Measurements from ENCODE around the gene ANO5.
"Not testable (repeated sequence)": the region's sequence is repeated elsewhere in the genome, so short reads cannot be mapped to it uniquely, and the experiment has no call there.

Gene ANO5

DNA sequence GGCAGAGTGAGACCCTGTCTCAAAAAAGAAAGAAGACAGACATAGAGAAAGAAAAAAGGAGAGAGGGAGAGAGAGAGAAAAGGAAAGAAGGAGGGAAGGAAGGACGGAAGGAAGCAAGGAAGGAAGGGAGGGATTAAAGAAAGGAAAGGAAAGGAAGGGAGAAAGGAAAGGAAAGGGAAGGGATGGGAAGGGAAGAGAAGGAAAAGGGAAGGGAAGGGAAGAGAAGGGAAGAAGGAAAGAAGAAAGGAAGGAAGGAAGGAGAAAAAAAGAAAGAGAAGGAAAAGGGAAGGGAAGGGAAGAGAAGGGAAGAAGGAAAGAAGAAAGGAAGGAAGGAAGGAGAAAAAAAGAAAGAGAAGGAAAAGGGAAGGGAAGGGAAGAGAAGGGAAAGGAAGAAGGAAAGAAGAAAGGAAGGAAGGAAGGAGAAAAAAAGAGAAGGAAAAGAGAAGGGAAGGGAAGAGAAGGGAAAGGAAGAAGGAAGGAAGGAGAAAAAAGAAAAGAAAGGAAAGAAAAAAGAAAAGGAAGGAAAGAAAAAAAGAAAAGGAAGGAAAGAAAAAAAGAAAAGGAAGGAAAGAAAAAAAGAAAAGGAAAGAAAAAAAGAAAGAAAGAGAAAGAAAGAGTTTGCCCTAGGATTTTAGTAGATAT, 76.2 kb downstream of the ANO5 start:
- POLR2A ChIA-PET; H3K4me3 ChIP-seq (ENCODE audit: low read depth, low read length); H3K36me3 ChIP-seq (ENCODE audit: control insufficient read depth in 2 of 2, insufficient read depth in 1 of 2, low read length in 2 of 2); H3K27ac ChIP-seq (ENCODE audit: extremely low read depth, low read depth, low read length); H3K9me3 ChIP-seq (ENCODE audit: control insufficient read depth, insufficient read depth, low read depth, low read length); H3K4me1 ChIP-seq (ENCODE audit: control insufficient read depth, insufficient read depth, low read length): not testable (repeated sequence)
- CTCF ChIA-PET, result interaction anchor here (0.6 kb wide), 1 partner anchor 35 kb away, joined by 4 read pairs; no protein-coding TSS in a partner anchor
- TF ChIP-seq PRDM1 (tag by site-specific recombination; IDR thresholded peaks at IDR 0.05) (peak; percentile 94), ZNF366 (tag by site-specific recombination; conservative IDR thresholded peaks at IDR 0.05) (peak; percentile 43; the same call in 1 of the 2 replicates)

DNA sequence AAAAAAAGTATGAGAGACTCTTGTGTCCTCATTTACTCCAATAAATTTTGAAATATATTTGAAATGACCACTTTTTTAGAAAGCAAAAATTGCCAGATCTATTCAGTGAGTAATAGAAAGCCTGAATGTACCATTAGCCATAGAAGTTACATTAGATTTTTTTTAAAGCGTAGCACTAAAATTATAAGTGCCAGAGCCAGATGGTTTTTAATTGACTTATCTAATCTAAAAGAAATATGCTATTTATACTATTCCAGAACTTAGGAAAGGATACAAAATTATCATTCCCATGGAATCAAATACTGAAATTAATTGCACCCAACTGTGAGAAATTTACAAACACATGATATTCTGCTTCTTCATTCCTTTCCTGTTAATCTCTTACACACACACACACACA, 80.9 kb downstream of the ANO5 start:
- no peak for TF ChIP-seq ZNF670 (tag by site-specific recombination; IDR thresholded peaks at IDR 0.05; ENCODE audit: low read depth)
- no peak for TF ChIP-seq ZNF211 (tag by site-specific recombination; IDR thresholded peaks at IDR 0.05; ENCODE audit: low read depth)
- TF ChIP-seq ZNF664 (tag by site-specific recombination; IDR thresholded peaks at IDR 0.05), result no peak
- TF ChIP-seq ZNF792 (tag by site-specific recombination; IDR thresholded peaks at IDR 0.05), result no peak
- no peak for TF ChIP-seq ZFP69B (tag by site-specific recombination; IDR thresholded peaks at IDR 0.05)
- no peak for TF ChIP-seq SCRT1 (tag by site-specific recombination; IDR thresholded peaks at IDR 0.05; ENCODE audit: borderline replicate concordance)
- TF ChIP-seq KLF10 (tag by site-specific recombination; IDR thresholded peaks at IDR 0.05), result no peak
- TF ChIP-seq, protein P1, sequence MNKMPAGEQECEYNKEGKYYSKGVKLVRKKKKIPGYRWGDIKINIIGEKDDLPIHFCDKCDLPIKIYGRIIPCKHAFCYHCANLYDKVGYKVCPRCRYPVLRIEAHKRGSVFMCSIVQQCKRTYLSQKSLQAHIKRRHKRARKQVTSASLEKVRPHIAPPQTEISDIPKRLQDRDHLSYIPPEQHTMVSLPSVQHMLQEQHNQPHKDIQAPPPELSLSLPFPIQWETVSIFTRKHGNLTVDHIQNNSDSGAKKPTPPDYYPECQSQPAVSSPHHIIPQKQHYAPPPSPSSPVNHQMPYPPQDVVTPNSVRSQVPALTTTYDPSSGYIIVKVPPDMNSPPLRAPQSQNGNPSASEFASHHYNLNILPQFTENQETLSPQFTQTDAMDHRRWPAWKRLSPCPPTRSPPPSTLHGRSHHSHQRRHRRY (tag by site-specific recombination; IDR thresholded peaks at IDR 0.05), result no peak
- TF ChIP-seq ZNF596 (tag by site-specific recombination; IDR thresholded peaks at IDR 0.05), result no peak
- TF ChIP-seq, protein P2, sequence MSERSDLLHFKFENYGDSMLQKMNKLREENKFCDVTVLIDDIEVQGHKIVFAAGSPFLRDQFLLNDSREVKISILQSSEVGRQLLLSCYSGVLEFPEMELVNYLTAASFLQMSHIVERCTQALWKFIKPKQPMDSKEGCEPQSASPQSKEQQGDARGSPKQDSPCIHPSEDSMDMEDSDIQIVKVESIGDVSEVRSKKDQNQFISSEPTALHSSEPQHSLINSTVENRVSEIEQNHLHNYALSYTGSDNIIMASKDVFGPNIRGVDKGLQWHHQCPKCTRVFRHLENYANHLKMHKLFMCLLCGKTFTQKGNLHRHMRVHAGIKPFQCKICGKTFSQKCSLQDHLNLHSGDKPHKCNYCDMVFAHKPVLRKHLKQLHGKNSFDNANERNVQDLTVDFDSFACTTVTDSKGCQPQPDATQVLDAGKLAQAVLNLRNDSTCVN (tag by site-specific recombination; optimal IDR thresholded peaks at IDR 0.05), result no peak
- no peak for TF ChIP-seq KLF8 (tag by site-specific recombination; IDR thresholded peaks at IDR 0.05)
- no peak for TF ChIP-seq ZNF416 (tag by site-specific recombination; IDR thresholded peaks at IDR 0.05)
- TF ChIP-seq SCRT2 (tag by site-specific recombination; IDR thresholded peaks at IDR 0.05), result no peak
- no peak for TF ChIP-seq ZNF423 (tag by site-specific recombination; IDR thresholded peaks at IDR 0.05)
- no peak for TF ChIP-seq ZNF830 (tag by site-specific recombination; IDR thresholded peaks at IDR 0.05; ENCODE audit: low read depth)
- no peak overlapping the region for H3K4me3 ChIP-seq (ENCODE audit: low read depth, low read length)
- H3K9me3 ChIP-seq (ENCODE audit: control insufficient read depth, insufficient read depth, low read depth, low read length), result no peaks in the 10 kb centered on the region
- ChIA-PET CTCF (interaction anchor here (0.6 to 0.8 kb wide), 3 partner anchors 23 to 105 kb away, joined by 4 to 6 read pairs (median 4); no protein-coding TSS in a partner anchor), POLR2A (no interaction called here)
- peaks cover 0 to 7% of the 10 kb centered on the region in 2 experiments; a peak in 1 of 3 replicates for H3K36me3 ChIP-seq (ENCODE audit: control insufficient read depth in 2 of 2, insufficient read depth in 1 of 2, low read length in 2 of 2)
- H3K4me1 ChIP-seq (ENCODE audit: control insufficient read depth, insufficient read depth, low read length), result no peaks in the 10 kb centered on the region
- no peak overlapping the region for H3K27ac ChIP-seq (ENCODE audit: extremely low read depth, low read depth, low read length)

DNA sequence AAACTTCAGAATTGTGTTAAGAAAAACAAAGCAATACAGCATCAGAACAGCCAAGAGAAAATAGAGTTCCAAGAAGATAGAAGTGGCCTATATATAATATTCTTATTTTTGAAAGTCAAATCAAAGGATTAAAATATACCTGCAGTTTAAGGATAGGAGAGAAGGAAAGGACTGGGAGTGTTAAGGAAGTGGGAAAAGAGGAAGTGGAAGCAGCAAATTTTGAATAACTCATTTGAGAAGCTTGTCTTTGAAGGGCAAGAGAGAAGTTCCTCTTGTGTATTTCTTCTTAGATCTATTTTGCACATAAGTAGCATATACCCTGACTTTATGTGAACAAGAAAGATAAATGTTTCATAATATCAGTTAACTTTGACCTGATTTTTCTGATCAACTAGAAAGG, 82.7 kb downstream of the ANO5 start:
- Histone ChIP-seq H3K27ac (ENCODE audit: extremely low read depth, low read depth, low read length) (no peak overlapping the region), H3K4me3 (ENCODE audit: low read depth, low read length) (no peak overlapping the region), H3K36me3 (ENCODE audit: control insufficient read depth in 2 of 2, insufficient read depth in 1 of 2, low read length in 2 of 2) (peaks cover 0 to 1% of the 10 kb centered on the region in 2 experiments; a peak in 1 of 3 replicates), H3K9me3 (ENCODE audit: control insufficient read depth, insufficient read depth, low read depth, low read length) (no peaks in the 10 kb centered on the region), H3K4me1 (ENCODE audit: control insufficient read depth, insufficient read depth, low read length) (no peaks in the 10 kb centered on the region)
- ChIA-PET CTCF (interaction anchor here (0.7 kb wide), 1 partner anchor 212 kb away, joined by 3 read pairs; no protein-coding TSS in a partner anchor), POLR2A (no interaction called here)
- TF ChIP-seq ZNF155 (tag by site-specific recombination; IDR thresholded peaks at IDR 0.05) (no peak), MEIS1 (CRISPR knock-in tag; IDR thresholded peaks at IDR 0.05; ENCODE audit: borderline replicate concordance) (no peak), HOXA7 (CRISPR knock-in tag; IDR thresholded peaks at IDR 0.05; ENCODE audit: borderline replicate concordance) (no peak)
- TF ChIP-seq, protein P3, sequence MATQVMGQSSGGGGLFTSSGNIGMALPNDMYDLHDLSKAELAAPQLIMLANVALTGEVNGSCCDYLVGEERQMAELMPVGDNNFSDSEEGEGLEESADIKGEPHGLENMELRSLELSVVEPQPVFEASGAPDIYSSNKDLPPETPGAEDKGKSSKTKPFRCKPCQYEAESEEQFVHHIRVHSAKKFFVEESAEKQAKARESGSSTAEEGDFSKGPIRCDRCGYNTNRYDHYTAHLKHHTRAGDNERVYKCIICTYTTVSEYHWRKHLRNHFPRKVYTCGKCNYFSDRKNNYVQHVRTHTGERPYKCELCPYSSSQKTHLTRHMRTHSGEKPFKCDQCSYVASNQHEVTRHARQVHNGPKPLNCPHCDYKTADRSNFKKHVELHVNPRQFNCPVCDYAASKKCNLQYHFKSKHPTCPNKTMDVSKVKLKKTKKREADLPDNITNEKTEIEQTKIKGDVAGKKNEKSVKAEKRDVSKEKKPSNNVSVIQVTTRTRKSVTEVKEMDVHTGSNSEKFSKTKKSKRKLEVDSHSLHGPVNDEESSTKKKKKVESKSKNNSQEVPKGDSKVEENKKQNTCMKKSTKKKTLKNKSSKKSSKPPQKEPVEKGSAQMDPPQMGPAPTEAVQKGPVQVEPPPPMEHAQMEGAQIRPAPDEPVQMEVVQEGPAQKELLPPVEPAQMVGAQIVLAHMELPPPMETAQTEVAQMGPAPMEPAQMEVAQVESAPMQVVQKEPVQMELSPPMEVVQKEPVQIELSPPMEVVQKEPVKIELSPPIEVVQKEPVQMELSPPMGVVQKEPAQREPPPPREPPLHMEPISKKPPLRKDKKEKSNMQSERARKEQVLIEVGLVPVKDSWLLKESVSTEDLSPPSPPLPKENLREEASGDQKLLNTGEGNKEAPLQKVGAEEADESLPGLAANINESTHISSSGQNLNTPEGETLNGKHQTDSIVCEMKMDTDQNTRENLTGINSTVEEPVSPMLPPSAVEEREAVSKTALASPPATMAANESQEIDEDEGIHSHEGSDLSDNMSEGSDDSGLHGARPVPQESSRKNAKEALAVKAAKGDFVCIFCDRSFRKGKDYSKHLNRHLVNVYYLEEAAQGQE (tag by site-specific recombination; IDR thresholded peaks at IDR 0.05), result no peak
- TF ChIP-seq, protein P4, sequence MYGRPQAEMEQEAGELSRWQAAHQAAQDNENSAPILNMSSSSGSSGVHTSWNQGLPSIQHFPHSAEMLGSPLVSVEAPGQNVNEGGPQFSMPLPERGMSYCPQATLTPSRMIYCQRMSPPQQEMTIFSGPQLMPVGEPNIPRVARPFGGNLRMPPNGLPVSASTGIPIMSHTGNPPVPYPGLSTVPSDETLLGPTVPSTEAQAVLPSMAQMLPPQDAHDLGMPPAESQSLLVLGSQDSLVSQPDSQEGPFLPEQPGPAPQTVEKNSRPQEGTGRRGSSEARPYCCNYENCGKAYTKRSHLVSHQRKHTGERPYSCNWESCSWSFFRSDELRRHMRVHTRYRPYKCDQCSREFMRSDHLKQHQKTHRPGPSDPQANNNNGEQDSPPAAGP (tag by site-specific recombination; IDR thresholded peaks at IDR 0.05), result no peak
